ENCODE measurements around the gene HSPB2.

GRCh38 chr11:111937844-111938243, 25.3 kb downstream of the HSPB2 start:
- no peak for TF ChIP-seq GATA3 (IDR thresholded peaks at IDR 0.05; ENCODE audit: low read depth, low read length)
- TF ChIP-seq GATA2 (IDR thresholded peaks at IDR 0.05; ENCODE audit: low read depth, low read length), result no peak
